IgD-negative memory B cell (primary cell): Measurements from ENCODE around the gene ENTPD5. TPM values are rescaled to one million over a fixed set of nuclear protein-coding genes. Genes with fewer than 3 reads are reported as not detected.
"Not testable (repeated sequence)": the region's sequence is repeated elsewhere in the genome, so short reads cannot be mapped to it uniquely, and the experiment has no call there.

Experiments used
- H3K27ac Mint-ChIP-seq, 3 donors: one replicate each; pipeline ENCODE4 v1.8.0; 2020 to 2022; ENCODE audit warnings: mild to moderate bottlenecking in 3 of 3, mixed read lengths in 3 of 3, moderate library complexity in 1 of 3
- H3K27me3 Mint-ChIP-seq: one replicate; pipeline ENCODE4 v1.8.0; 2021; ENCODE audit warnings: mixed read lengths
- H3K36me3 Mint-ChIP-seq: one replicate; pipeline ENCODE4 v1.8.0; 2020; ENCODE audit warnings: mild to moderate bottlenecking, mixed read lengths
- H3K4me1 Mint-ChIP-seq, 3 donors: one replicate each; pipeline ENCODE4 v1.8.0; 2020 to 2022; ENCODE audit warnings: mixed read lengths in 3 of 3, mild to moderate bottlenecking in 1 of 3
- H3K4me3 Mint-ChIP-seq, 4 donors: one replicate each; pipeline ENCODE4 v1.8.0; 2020 to 2022; ENCODE audit warnings: mild to moderate bottlenecking in 4 of 4, mixed read lengths in 4 of 4, moderate library complexity in 3 of 4
- H3K9me3 Mint-ChIP-seq, 3 donors: one replicate each; pipeline ENCODE4 v1.8.0; 2020 to 2021; ENCODE audit warnings: mixed read lengths in 3 of 3, mild to moderate bottlenecking in 1 of 3
- polyA plus RNA-seq: library from polyadenylated mRNA; unstranded; fragments of 300-500 nt; fragmentation: Illumina TruSeq; gene quantifications from one replicate; pipeline ENCODE4 v1.2.3, GENCODE V29; 2021

Gene ENTPD5
- polyA plus RNA-seq, 1 donor from 2014 or later: 2.9 TPM

GRCh38 chr14:73937012-73937411 is 82.1 kb downstream of the ENTPD5 start:
- H3K27me3 Mint-ChIP-seq: no peaks in the 10 kb centered on the region
- no peaks in the 10 kb centered on the region for H3K36me3 Mint-ChIP-seq
- H3K4me3 Mint-ChIP-seq: no peak overlapping the region
- no peaks in the 10 kb centered on the region for H3K4me1 Mint-ChIP-seq
- H3K9me3 Mint-ChIP-seq: no peaks in the 10 kb centered on the region
- peak overlapping the region in 1 of 3 donors; percentile 63 for H3K27ac Mint-ChIP-seq

GRCh38 chr14:73936548-73936947 is 82.5 kb downstream of the ENTPD5 start:
- no peaks in the 10 kb centered on the region for H3K4me1 Mint-ChIP-seq
- no peaks in the 10 kb centered on the region for H3K27me3 Mint-ChIP-seq
- peak overlapping the region in 1 of 3 donors; percentile 27 for H3K27ac Mint-ChIP-seq
- peaks cover 1% of the 10 kb centered on the region for H3K36me3 Mint-ChIP-seq
- H3K4me3 Mint-ChIP-seq: no peak overlapping the region
- H3K9me3 Mint-ChIP-seq: no peaks in the 10 kb centered on the region

GRCh38 chr14:73935666-73936065 is 83.4 kb downstream of the ENTPD5 start:
- no peak overlapping the region for H3K4me3 Mint-ChIP-seq
- H3K4me1 Mint-ChIP-seq: no peaks in the 10 kb centered on the region
- no peak overlapping the region for H3K27ac Mint-ChIP-seq
- no peaks in the 10 kb centered on the region for H3K27me3 Mint-ChIP-seq
- H3K36me3 Mint-ChIP-seq: peaks cover 2% of the 10 kb centered on the region
- H3K9me3 Mint-ChIP-seq: no peaks in the 10 kb centered on the region

- H3K27ac Mint-ChIP-seq: no peak overlapping the region
- H3K4me3 Mint-ChIP-seq: peak overlapping the region in 1 of 4 donors; percentile 60
- H3K4me1 Mint-ChIP-seq: peaks cover 0 to 1% (median 0%) of the 10 kb centered on the region in 3 donors
- no peaks in the 10 kb centered on the region for H3K27me3 Mint-ChIP-seq
- H3K36me3 Mint-ChIP-seq: peaks cover 11% of the 10 kb centered on the region
- H3K9me3 Mint-ChIP-seq: no peaks in the 10 kb centered on the region
Observed at GRCh38 chr14:73924337-73924736, 94.8 kb downstream of the ENTPD5 start.

- not testable (repeated sequence) for H3K4me1 Mint-ChIP-seq, H3K27ac Mint-ChIP-seq, H3K4me3 Mint-ChIP-seq, H3K27me3 Mint-ChIP-seq, H3K9me3 Mint-ChIP-seq
- H3K36me3 Mint-ChIP-seq: peaks cover 14% of the 10 kb centered on the region
Observed at GRCh38 chr14:73919457-73919856, 99.6 kb downstream of the ENTPD5 start.

GRCh38 chr14:73916324-73916723 is 102.8 kb downstream of the ENTPD5 start:
- Mint-ChIP-seq H3K4me3 (no peak overlapping the region), H3K9me3 (peaks cover 0 to 1% (median under 1%) of the 10 kb centered on the region in 3 donors), H3K4me1 (peaks cover 0 to 3% (median 0%) of the 10 kb centered on the region in 3 donors), H3K27ac (no peak overlapping the region), H3K36me3 (peaks cover 22% of the 10 kb centered on the region), H3K27me3 (no peaks in the 10 kb centered on the region)

- Mint-ChIP-seq H3K9me3 (peaks cover 0 to 5% (median 1%) of the 10 kb centered on the region in 3 donors), H3K4me1 (peaks cover 0 to 3% (median 0%) of the 10 kb centered on the region in 3 donors), H3K4me3 (no peak overlapping the region), H3K27ac (no peak overlapping the region), H3K36me3 (peaks cover 25% of the 10 kb centered on the region), H3K27me3 (no peaks in the 10 kb centered on the region)
Observed at GRCh38 chr14:73913256-73913655, 105.8 kb downstream of the ENTPD5 start.

- peaks cover 0 to 5% (median 1%) of the 10 kb centered on the region in 3 donors for H3K9me3 Mint-ChIP-seq
- H3K4me1 Mint-ChIP-seq: no peaks in the 10 kb centered on the region
- H3K27ac Mint-ChIP-seq: peak overlapping the region in 1 of 3 donors; percentile 12
- H3K27me3 Mint-ChIP-seq: no peaks in the 10 kb centered on the region
- H3K36me3 Mint-ChIP-seq: peaks cover 23% of the 10 kb centered on the region
- no peak overlapping the region for H3K4me3 Mint-ChIP-seq
Observed at GRCh38 chr14:73909681-73910080, 109.4 kb downstream of the ENTPD5 start.

Other genes with a start within 250 kb of the ENTPD5 start
- gene PTGR2, start 167.5 kb downstream of the ENTPD5 start, polyA plus RNA-seq: 2.0 TPM
- gene ZNF410, start 132.4 kb downstream of the ENTPD5 start, polyA plus RNA-seq: 65.3 TPM
- gene FAM161B, start 69.2 kb downstream of the ENTPD5 start, polyA plus RNA-seq: 2.4 TPM
- gene COQ6, start 69.0 kb downstream of the ENTPD5 start, polyA plus RNA-seq: 18.9 TPM
- gene BBOF1, start 61 bp upstream of the ENTPD5 start, polyA plus RNA-seq: 2.2 TPM
- 14.3 TPM for gene ALDH6A1, start 65.2 kb upstream of the ENTPD5 start, polyA plus RNA-seq
- 10.4 TPM for gene LIN52, start 65.7 kb upstream of the ENTPD5 start, polyA plus RNA-seq
- gene VSX2, start 220.2 kb upstream of the ENTPD5 start, polyA plus RNA-seq: not detected